HepG2 (cell line): Measurements from ENCODE around the gene TMTC1. TPM values are rescaled to one million over a fixed set of nuclear protein-coding genes. Genes with fewer than 3 reads are reported as not detected.

Source experiments
- ATAC-seq: fragments of 200-7000 bp; cut with Tn5 transposase; 3 replicates; pipeline ENCODE4 v1.9.1; 2020; ENCODE audit warnings: mild to moderate bottlenecking, moderate library complexity
- BruUV-seq: library from RNA; stranded (reverse); fragments of 400-500 nt; replicated peaks from 2 replicates; lab custom pipeline; 2021; lab: Mats Ljungman, UMichigan
- CTCF ChIA-PET: fragments of 300-600 bp; formaldehyde crosslinking; extraction: SDS; loops from one replicate; lab custom pipeline; 2021; ENCODE audit warnings: low total read pairs, inconsistent platforms, low intra/inter-chr PET ratio; lab: Yijun Ruan, JAX
- POLR2A ChIA-PET: fragments of 350-600 bp; sonication (Branson Sonifier 250); formaldehyde crosslinking; loops from one replicate; lab custom pipeline; 2020; ENCODE audit warnings: antibody characterized with exemption, inconsistent platforms; lab: Yijun Ruan, JAX
- DNase-seq: peaks from one replicate; pipeline ENCODE4 v3.0.0-alpha.2; 2015; ENCODE audit warnings: low spot score
- FAIRE-seq: peaks from 3 replicates; lab custom pipeline; 2011; peaks lifted over from hg19 to GRCh38; lab: Jason Lieb, UNC
- H2AFZ ChIP-seq: one replicate; pipeline ENCODE4 v1.6.1; 2011; ENCODE audit warnings: low read length, inconsistent platforms
- H3K27ac ChIP-seq: fragments of 300-600 bp; 3 replicates; pipeline ENCODE4 v1.8.0; 2011; ENCODE audit warnings: mixed run types, mild to moderate bottlenecking, mixed read lengths, low read length, inconsistent platforms; ENCODE audit not compliant: insufficient read depth; ENCODE audit errors: extremely low read length
- H3K27me3 ChIP-seq, 2 experiments: fragments of 200-600 bp in 1 of 2; 2 replicates in 1 of 2; 3 replicates in 1 of 2; pipeline versions ENCODE4 v1.6.0 to v1.8.0; 2011; ENCODE audit warnings: low read length in 2 of 2, mild to moderate bottlenecking in 2 of 2, moderate library complexity in 2 of 2, inconsistent platforms in 1 of 2; ENCODE audit not compliant: insufficient read depth in 2 of 2, control insufficient read depth in 1 of 2
- H3K36me3 ChIP-seq, 2 experiments: fragments of 200-600 bp in 1 of 2; replicated peaks in 1 of 2; 2 replicates in 1 of 2; 3 replicates in 1 of 2; pipeline versions ENCODE4 v1.5.1 to v1.8.0; 2011; ENCODE audit warnings: low read length in 2 of 2, inconsistent platforms in 1 of 2; ENCODE audit not compliant: insufficient read depth in 2 of 2, control insufficient read depth in 1 of 2
- H3K4me1 ChIP-seq: 2 replicates; pipeline ENCODE4 v1.5.1; 2012; ENCODE audit warnings: low read length, inconsistent platforms; ENCODE audit not compliant: insufficient read depth
- H3K4me2 ChIP-seq: 2 replicates; pipeline ENCODE4 v1.6.0; 2011; ENCODE audit warnings: low read depth, low read length, inconsistent platforms
- H3K4me3 ChIP-seq, 3 experiments: fragments of 200-600 bp in 1 of 3; sonication (generic), shearing (Covaris generic) in 1 of 3; replicated peaks in 1 of 3; 2 replicates each; pipeline ENCODE4 v1.5.1; 2011 to 2016; ENCODE audit warnings: low read length in 3 of 3, inconsistent platforms in 2 of 3, low read depth in 2 of 3, mild to moderate bottlenecking in 2 of 3, control low read depth in 1 of 3, mixed read lengths in 1 of 3; ENCODE audit not compliant: insufficient read depth in 1 of 3
- H3K79me2 ChIP-seq: one replicate; pipeline ENCODE4 v1.6.1; 2011; ENCODE audit warnings: low read length, inconsistent platforms; ENCODE audit not compliant: insufficient read depth
- H3K9ac ChIP-seq: 2 replicates; pipeline ENCODE4 v1.6.0; 2011; ENCODE audit warnings: mild to moderate bottlenecking, low read depth, low read length, inconsistent platforms; ENCODE audit not compliant: insufficient read depth
- H3K9me3 ChIP-seq: 2 replicates; pipeline ENCODE4 v1.5.1; 2012; ENCODE audit warnings: mild to moderate bottlenecking, low read length
- H4K20me1 ChIP-seq: 2 replicates; pipeline ENCODE4 v1.6.0; 2011; ENCODE audit warnings: inconsistent platforms, mild to moderate bottlenecking, low read length, moderate library complexity; ENCODE audit not compliant: insufficient read depth
- AHR ChIP-seq: IDR thresholded peaks from 2 replicates; pipeline ENCODE4 v1.6.1; 2018; ENCODE audit warnings: missing genetic modification reagents, missing compliant biosample characterization
- ARID2 ChIP-seq: sonication (generic); formaldehyde crosslinking; IDR thresholded peaks from 2 replicates; pipeline ENCODE4 v1.8.1; 2022; ENCODE audit warnings: mild to moderate bottlenecking, missing genetic modification reagents, borderline replicate concordance
- ARID3A ChIP-seq: IDR thresholded peaks from 2 replicates; pipeline ENCODE4 v1.6.1; 2012; ENCODE audit warnings: low read depth, low read length, improper control_type of control experiment
- ATF5 ChIP-seq: sonication (generic); formaldehyde crosslinking; IDR thresholded peaks from 2 replicates; pipeline ENCODE4 v1.4.0; 2020; ENCODE audit warnings: mild to moderate bottlenecking, low read depth, missing genetic modification reagents
- CREB1 ChIP-seq, 2 experiments: fragments of 450-650 bp in 1 of 2; IDR thresholded peaks; 2 replicates each; pipeline ENCODE4 v1.6.1; 2016 to 2017; ENCODE audit warnings: control low read depth in 1 of 2, mild to moderate bottlenecking in 1 of 2, missing compliant biosample characterization in 1 of 2, missing genetic modification characterization in 1 of 2
- DR1 ChIP-seq: sonication (generic); formaldehyde crosslinking; IDR thresholded peaks from 2 replicates; pipeline ENCODE4 v1.8.0; 2021; ENCODE audit warnings: mild to moderate bottlenecking, missing genetic modification reagents, inconsistent platforms
- KLF15 ChIP-seq: sonication (generic); formaldehyde crosslinking; IDR thresholded peaks from 2 replicates; pipeline ENCODE4 v1.8.1; 2023; ENCODE audit warnings: borderline replicate concordance, mild to moderate bottlenecking, inconsistent platforms, missing genetic modification reagents, mixed read lengths
- KMT2B ChIP-seq: IDR thresholded peaks from 2 replicates; pipeline ENCODE4 v1.6.1; 2016; ENCODE audit warnings: missing genetic modification reagents, missing compliant biosample characterization
- NFIC ChIP-seq: IDR thresholded peaks from 2 replicates; pipeline ENCODE4 v1.6.1; 2012; ENCODE audit warnings: mild to moderate bottlenecking, low read length, inconsistent platforms
- PCBP1 ChIP-seq: fragments of 200-400 bp; formaldehyde crosslinking; IDR thresholded peaks from 2 replicates; pipeline ENCODE4 v1.6.1; 2017; ENCODE audit warnings: mild to moderate bottlenecking, low read depth, low read length, borderline replicate concordance
- RXRA ChIP-seq: sonication (generic); formaldehyde crosslinking; IDR thresholded peaks from 2 replicates; pipeline ENCODE4 v1.5.1; 2020; ENCODE audit warnings: missing genetic modification reagents
- SMARCC2 ChIP-seq: fragments of 450-650 bp; IDR thresholded peaks from 2 replicates; pipeline ENCODE4 v1.6.1; 2017; ENCODE audit warnings: antibody characterized with exemption, mild to moderate bottlenecking
- SNRNP70 ChIP-seq: fragments of 200-400 bp; formaldehyde crosslinking; IDR thresholded peaks from 2 replicates; pipeline ENCODE4 v1.6.1; 2017; ENCODE audit warnings: mild to moderate bottlenecking, low read depth, low read length, moderate library complexity
- ZFP37 ChIP-seq: sonication (generic); formaldehyde crosslinking; IDR thresholded peaks from 2 replicates; pipeline ENCODE4 v1.4.0; 2020; ENCODE audit warnings: missing genetic modification reagents, borderline replicate concordance
- ZNF326 ChIP-seq: sonication (generic); formaldehyde crosslinking; IDR thresholded peaks from 2 replicates; pipeline ENCODE4 v1.4.0; 2020; ENCODE audit warnings: missing genetic modification reagents, borderline replicate concordance
- ZNF660 ChIP-seq: sonication (generic); formaldehyde crosslinking; IDR thresholded peaks from 2 replicates; pipeline ENCODE4 v1.5.1; 2020; ENCODE audit warnings: mild to moderate bottlenecking, low read depth, missing genetic modification reagents, borderline replicate concordance
- ZNF672 ChIP-seq: sonication (generic); formaldehyde crosslinking; IDR thresholded peaks from 2 replicates; pipeline ENCODE4 v1.8.1; 2022; ENCODE audit warnings: missing genetic modification reagents
- ZNF761 ChIP-seq: sonication (generic); formaldehyde crosslinking; conservative IDR thresholded peaks from 2 replicates; pipeline ENCODE4 v1.4.0; 2020; ENCODE audit warnings: mild to moderate bottlenecking, missing genetic modification reagents
- ZNF768 ChIP-seq: sonication (generic); formaldehyde crosslinking; IDR thresholded peaks from 2 replicates; pipeline ENCODE4 v1.4.0; 2020; ENCODE audit warnings: missing genetic modification reagents
- WGBS: methylation state at CpG from one replicate; pipeline ENCODE4 v1.1.6; 2017; ENCODE audit warnings: low lambda C conversion rate; 5-methylcytosine and 5-hydroxymethylcytosine counted together
- in situ Hi-C: cut with HindIII; loops from 2 replicates; pipeline ENCODE4 v1.10.0; 2017; ENCODE audit warnings: low pct_unique_long_range_greater_than_20kb; ENCODE audit not compliant: extremely low pct_ligation_motif_present
- intact Hi-C: fragments of 100-400 bp; cut with micrococcal nuclease; formaldehyde crosslinking; loops from one replicate; pipeline ENCODE4 v1.10.0; 2022; ENCODE audit not compliant: unreplicated experiment
- polyA plus RNA-seq, 8 experiments: library from polyadenylated mRNA; depleted of rRNA in 3 of 8; stranded (reverse) in 7 of 8; unstranded in 1 of 8; fragments of >200 nt; fragmentation: Illumina TruSeq in 4 of 8; extraction: Trizol in 4 of 8; gene quantifications; 2 replicates each; pipeline versions ENCODE4 v1.2.1 to v1.2.3, GENCODE V29; 2011 to 2016; ENCODE audit warnings: low read depth in 4 of 8, missing spikeins in 1 of 8, mixed read lengths in 1 of 8; ENCODE audit not compliant: insufficient read depth in 1 of 8
- total RNA-seq, 5 experiments: library from RNA; depleted of rRNA; stranded (reverse); fragments of >200 nt; fragmentation: Illumina TruSeq; extraction: Trizol; gene quantifications; 2 replicates each; pipeline ENCODE4 v1.2.3, GENCODE V29; 2016; ENCODE audit warnings: low read depth in 1 of 5

TMTC1 gene
- total and polyA plus RNA-seq, 2 of the 13 experiments (the other 11 are each of a cell fraction or from before 2014, with no cell fraction given), result 0.69 to 1.8 TPM

GRCh38 chr12:29756741-29757390, 26.9 kb downstream of the TMTC1 start (continued):
- no peak for TF ChIP-seq ARID3A
- no peak for TF ChIP-seq ZNF761
- TF ChIP-seq ARID2 (CRISPR knock-in tag), result no peak
- TF ChIP-seq CREB1 (IDR thresholded peaks at IDR 0.05), result no peak
- no peak for TF ChIP-seq CREB1 (CRISPR knock-in tag; IDR thresholded peaks at IDR 0.05)
- TF ChIP-seq ZNF326 (CRISPR knock-in tag), result no peak

GRCh38 chr12:29754235-29755189, 29.2 kb downstream of the TMTC1 start:
- no peaks in the 10 kb centered on the region for H3K79me2 ChIP-seq
- intact Hi-C loops, result no loop called here
- H3K36me3 ChIP-seq, result no peaks in the 10 kb centered on the region
- H3K9me3 ChIP-seq, result no peaks in the 10 kb centered on the region
- no peaks in the 10 kb centered on the region for H3K4me1 ChIP-seq
- no peak for DNase-seq
- CTCF ChIA-PET, result no interaction called here
- no peak overlapping the region for H3K4me2 ChIP-seq
- no peak overlapping the region for H3K4me3 ChIP-seq
- H4K20me1 ChIP-seq, result no peaks in the 10 kb centered on the region
- no peaks in the 10 kb centered on the region for H3K27me3 ChIP-seq
- POLR2A ChIA-PET, result no interaction called here
- H2AFZ ChIP-seq, result no peak overlapping the region
- FAIRE-seq, result no peak
- no peak for TF ChIP-seq NFIC
- TF ChIP-seq ZFP37, result no peak
- no peak for TF ChIP-seq RXRA (CRISPR knock-in tag)
- no peak for TF ChIP-seq PCBP1
- TF ChIP-seq KLF15, result no peak
- no peak for TF ChIP-seq ZNF672 (CRISPR knock-in tag)
- TF ChIP-seq KMT2B (CRISPR knock-in tag), result no peak
- TF ChIP-seq ZNF660 (CRISPR knock-in tag), result no peak
- no peak for TF ChIP-seq AHR (CRISPR knock-in tag)
- TF ChIP-seq ZNF768 (CRISPR knock-in tag), result no peak
- TF ChIP-seq ATF5 (CRISPR knock-in tag), result no peak
- TF ChIP-seq DR1 (CRISPR knock-in tag), result no peak
- TF ChIP-seq SNRNP70, result no peak
- no peak for TF ChIP-seq SMARCC2
- no peak overlapping the region for H3K27ac ChIP-seq
- in situ Hi-C loops, result no loop called here
- H3K9ac ChIP-seq, result no peak overlapping the region
- WGBS, result 14% methylated on average over 8 of the region's 8 CpGs
- ATAC-seq, result no peak
- no TSS peak for BruUV-seq
